Measurements from ENCODE around the gene XYLT1.
"Not testable (repeated sequence)": the region's sequence is repeated elsewhere in the genome, so short reads cannot be mapped to it uniquely, and the experiment has no call there.

XYLT1 gene

DNA sequence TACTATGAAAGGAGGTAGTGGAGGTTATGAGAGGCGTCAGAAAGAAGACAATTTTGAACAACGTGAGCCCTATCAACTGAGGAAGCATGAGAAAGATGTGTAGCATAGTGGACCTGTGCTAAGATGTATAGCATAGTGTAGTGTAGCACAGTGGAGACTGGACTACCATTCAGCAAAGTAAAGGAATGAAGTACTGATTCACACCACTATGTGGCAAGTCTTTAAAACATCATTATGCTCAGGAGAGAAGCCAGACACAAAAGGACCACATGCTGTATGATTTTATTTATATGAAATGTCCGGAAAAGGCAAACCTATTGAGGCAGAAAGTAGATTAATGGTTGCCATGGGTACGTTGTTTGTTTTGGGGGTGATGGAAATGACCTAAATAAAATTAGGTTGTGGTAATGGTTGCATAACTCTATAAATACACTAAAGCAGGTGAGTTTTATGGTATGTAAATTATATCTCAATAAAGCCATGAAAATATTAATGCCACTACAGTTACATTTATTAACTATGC is 20.4 kb upstream of the XYLT1 start:
- DNase-seq (ENCODE audit: low spot score): no peak
- no peak for FAIRE-seq

DNA sequence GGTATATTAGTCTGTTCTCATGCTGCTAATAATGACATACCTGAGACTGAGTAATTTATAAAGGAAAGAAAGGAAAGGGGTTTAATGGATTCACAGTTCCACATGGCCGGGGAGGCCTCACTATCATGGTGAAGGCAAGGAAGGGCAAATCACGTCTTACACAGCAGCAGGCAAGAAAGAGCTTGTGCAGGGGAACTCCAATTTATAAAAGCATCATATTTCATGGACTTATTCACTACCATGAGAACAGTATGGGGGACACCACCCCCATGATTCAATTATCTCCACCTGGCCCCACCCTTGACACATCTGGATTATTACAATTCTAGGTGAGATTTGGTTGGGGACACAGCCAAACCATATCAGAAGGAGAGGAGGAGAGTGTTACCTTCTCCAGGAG is 17.7 kb upstream of the XYLT1 start:
- no peak for DNase-seq (ENCODE audit: low spot score)
- FAIRE-seq: no peak

DNA sequence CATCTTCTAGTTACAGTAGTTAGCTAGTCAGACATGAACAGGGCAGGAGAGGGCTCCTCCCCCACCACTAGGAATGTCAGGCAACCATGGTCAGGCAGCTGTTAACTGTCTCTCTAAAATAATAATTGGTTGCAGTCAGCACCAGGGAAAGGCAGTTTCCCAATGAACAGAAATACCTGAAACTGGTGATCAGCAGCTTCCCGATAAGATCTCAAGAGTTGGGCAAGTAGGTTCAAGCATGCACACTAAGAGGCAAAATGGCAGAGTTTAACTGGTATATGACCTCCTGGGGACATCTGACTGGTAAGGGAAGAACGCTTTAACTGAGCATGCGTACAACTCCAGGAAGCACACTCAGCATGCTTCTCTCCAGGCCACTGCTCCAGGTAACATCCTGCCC is 12.6 kb upstream of the XYLT1 start:
- DNase-seq (ENCODE audit: low spot score) (no peak), FAIRE-seq (no peak)

DNA sequence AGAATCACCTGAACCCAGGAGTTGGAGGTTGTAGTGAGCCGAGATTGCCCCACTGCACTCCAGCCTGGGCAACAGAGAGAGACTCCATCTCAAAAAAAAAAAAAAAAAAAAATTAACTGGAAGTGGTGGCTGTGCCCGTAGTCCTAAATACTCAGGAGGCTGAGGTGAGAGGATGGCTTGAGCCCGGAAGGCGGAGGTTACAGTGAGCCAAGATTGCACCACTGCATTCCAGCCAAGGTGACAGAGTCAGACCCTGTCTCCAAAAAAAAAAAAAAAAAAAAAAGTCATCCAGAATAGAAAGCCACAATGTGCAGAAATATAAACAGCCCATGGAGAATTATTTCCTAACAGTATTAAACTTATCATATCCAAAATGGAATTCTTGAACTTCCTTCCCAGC is 11.6 kb upstream of the XYLT1 start:
- FAIRE-seq: not testable (repeated sequence)

DNA sequence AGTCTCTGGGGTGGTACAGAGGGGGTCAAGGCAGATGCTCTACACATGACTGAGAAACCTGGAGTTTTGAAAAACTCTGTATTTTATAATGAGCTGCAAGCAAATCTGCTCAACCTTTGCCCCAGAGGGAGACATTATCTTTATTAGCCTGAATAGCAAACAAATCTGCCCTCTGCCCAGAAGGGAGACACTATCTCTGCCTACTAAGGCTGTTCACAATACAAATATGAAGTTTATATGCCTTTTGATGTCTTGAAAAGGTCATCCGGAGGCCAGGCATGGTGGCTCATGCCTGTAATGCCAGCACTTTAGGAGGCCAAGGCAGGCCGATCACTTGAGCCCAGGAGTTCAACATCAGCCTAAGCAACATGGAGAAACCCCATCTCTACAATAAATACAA is 11.0 kb upstream of the XYLT1 start:
- FAIRE-seq: no peak
- DNase-seq (ENCODE audit: low spot score): no peak

More for the DNA sequence above, 11.6 kb upstream of the XYLT1 start:
- DNase-seq (ENCODE audit: low spot score): not testable (repeated sequence)

DNA sequence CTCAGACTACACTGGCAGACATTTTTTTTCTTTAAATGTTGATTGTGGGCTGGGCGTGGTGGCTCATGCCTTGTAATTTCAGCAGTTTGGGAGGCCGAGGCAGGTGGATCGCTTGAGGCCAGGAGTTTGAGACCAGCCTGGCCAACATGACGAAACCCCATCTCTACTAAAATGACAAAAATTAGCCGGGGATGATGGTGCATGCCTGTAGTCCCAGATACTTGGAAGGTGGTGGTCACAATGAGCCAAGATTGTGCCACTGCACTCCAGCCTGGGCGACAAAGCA is 6.4 kb upstream of the XYLT1 start:
- FAIRE-seq: not testable (repeated sequence)

DNA sequence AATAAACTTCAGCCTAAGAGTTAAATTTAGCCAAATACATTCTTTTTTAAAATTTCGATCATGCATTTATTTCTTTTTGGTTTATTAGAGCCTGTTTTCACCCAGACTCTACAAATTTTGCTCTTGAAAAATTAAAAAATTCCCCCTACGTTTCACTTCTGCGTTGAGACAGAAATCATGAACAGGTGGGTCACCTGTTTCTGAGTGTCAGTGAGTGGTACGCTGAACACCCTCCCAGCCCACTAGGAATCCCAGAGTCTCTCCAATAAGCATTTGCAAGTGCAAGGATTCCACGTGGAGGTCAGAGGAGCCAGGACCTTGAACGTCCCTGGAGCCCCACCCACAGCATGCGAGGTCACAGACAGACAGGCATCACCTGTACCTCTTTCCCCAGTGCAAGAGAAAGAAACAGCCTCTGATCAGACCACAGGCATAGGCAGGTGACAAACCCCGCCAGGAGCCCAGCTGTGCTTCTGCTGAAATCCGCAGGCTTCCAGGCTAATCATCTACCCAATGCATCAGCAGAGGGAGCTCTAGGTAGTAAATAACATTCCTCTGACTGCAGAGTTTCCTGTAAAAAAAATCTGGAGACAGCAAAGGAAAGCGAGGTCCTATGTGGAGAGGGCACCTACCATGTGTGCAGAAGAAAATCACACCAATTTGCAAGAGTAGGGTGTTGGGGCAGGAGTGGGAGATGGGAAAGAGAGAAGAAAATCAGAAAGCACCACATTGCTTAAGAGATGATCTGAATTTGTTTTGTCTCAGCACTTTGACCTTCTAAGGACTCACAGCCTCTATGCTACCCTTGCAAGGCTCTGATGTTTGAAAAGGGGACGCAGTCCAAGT is 5.9 kb upstream of the XYLT1 start:
- FAIRE-seq (no peak), DNase-seq (ENCODE audit: low spot score) (peak; percentile 67)

More for the DNA sequence above, 6.4 kb upstream of the XYLT1 start:
- DNase-seq (ENCODE audit: low spot score): not testable (repeated sequence)

DNA sequence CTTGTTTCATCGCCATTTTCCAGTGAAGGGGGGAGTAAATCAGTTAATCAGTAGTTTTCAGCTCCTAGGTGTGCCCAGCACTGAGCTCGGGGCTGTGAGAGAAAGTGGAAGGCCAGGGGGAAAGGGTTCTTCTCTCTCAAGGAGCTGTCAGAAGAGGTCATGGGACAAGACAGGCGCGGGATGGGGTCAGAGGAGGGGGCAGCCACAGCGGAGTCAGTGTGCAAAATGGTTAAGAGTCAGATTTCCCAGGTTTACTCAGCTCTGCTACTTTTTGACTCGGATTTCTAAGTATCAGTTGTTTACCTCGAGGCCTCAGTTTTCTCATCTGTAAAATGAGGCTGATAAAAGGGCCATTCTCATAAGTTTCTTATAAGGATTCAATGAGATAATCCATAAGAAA is 4.3 kb upstream of the XYLT1 start:
- no peak for DNase-seq (ENCODE audit: low spot score)
- no peak for FAIRE-seq

DNA sequence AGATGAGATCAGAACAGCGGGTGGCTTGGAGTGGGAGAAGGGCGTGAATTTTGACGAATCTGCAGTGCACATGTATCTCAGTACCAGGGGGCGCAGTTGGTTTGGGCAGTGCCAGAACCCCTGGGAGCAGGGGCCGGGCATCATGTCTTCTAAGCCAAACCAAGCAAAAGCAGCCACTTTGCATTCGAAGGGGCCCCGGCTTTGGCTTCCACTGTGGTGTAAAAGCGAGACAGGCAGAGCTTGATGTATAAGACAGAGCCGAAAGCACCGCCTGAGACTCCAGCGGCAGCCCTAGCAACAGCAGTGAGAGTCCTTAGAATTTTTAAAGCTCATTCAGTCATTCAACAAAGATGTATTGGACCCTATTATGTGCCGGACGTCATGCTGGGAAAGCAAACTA is 3.8 kb upstream of the XYLT1 start:
- no peak for FAIRE-seq
- DNase-seq (ENCODE audit: low spot score): no peak

DNA sequence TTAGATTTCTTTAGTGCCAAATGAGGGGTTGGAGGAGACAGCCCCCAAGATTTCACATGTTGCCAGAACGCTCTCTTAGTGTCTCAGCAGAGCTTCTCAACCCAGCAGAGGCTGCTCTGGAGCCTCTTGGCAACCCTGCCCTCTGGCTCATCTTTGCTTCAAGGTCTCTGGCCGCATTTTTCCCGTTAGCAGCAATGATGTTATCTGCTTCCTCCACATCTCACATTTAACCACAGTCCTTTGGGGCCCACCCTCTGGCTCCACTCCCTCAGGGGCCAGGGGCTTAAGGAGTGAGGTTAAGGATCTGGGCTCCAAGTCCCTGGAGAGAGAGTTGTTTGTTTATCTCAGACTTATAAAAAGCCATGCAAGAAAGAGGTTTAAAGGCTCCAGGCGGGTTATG is 3.3 kb upstream of the XYLT1 start:
- FAIRE-seq (no peak), DNase-seq (ENCODE audit: low spot score) (no peak)

DNA sequence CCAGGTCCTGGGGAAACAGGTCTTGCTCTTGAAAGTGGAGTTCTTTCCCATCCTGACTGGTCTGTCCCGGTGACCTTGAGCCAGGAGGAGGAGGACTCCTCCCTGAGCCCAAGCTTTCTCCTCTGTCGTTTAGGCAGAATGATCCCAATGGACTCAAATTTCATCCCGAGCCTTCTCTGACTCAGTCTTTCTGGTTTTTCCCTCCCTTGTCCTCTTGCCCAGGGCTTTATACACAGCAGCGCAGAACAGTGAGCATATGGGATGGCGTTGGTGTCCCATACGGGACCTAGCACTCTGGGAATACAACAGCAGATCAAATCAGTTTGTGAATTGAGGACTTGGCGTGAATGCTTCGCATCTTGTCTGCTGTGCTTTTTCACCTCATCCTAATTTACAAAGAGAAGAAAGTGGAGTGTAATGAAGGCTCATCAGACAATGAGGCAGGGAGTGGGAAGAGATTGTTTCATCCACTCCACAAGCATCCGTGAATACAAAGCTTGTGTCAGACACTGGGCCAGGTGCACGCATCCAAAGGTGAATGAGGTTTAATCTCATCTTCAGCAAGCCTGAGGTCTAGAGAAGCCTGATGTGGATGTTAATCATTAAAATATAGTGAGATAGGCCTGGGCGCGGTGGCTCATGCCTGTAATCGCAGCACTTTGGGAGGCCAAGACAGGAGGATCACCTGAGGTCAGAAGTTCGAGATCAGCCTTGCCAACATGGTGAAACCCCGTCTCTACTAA is 1.1 kb upstream of the XYLT1 start:
- no peak for DNase-seq (ENCODE audit: low spot score)
- FAIRE-seq: no peak

DNA sequence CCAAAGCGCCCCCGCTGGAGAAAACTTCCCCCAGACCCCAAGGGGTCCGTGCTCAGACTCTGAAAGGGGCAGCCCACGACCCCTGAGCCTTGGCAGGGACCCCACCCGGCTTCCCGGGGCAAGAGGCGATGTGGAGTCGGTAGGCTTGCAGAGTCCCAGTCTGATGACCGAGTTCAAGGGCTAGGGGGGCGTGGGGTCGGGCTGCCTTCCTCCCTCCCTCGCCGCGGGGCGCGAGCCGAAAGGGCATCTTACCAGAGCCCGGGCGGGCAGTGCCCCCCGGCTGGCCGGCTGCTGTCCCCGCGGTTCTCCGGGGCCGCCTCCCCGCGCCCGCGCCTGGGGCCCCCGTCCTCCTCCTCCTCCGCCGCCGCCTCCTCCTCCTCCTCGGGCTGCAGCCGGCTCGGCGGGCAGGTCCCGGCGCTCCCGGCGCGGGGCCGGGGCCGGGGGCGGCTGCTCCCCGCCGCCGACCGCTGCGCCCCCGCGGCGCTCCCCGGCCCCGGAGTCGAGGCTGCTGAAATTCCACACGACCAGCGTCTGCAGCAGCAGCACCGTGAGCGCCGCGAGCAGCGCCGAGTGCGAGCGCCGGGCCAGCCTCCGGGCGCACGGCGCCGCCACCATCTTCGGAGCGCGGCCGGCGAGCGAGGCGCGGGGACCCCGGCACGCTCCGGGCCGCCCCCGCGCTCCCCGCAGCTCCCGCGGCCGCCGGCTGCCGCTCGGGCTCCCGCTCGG is 415 bp downstream of the XYLT1 start:
- FAIRE-seq: no peak
- DNase-seq (ENCODE audit: low spot score): peak; percentile 17

DNA sequence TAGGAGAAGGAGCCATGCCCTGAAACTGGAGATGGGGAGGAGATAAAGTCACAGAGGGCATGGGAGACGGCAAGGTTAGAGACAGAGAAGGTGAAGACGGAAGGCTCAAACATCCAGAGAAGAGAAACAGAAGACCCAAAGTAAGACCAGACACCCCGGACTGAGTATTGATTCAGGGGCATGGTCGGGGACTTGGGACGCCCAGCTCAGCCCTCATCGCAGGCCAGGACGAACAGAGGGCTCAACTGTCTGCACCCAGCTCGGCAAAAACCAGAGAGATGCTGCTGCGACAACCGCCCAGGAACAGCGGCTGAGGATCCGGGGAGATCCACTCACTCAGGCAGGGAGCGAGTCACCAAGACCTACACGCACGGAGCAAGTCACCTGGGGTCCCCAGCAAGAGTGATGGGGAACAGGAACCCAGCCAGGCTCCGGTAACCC is 999 bp downstream of the XYLT1 start:
- DNase-seq (ENCODE audit: low spot score): peak; percentile 12
- FAIRE-seq: no peak

DNA sequence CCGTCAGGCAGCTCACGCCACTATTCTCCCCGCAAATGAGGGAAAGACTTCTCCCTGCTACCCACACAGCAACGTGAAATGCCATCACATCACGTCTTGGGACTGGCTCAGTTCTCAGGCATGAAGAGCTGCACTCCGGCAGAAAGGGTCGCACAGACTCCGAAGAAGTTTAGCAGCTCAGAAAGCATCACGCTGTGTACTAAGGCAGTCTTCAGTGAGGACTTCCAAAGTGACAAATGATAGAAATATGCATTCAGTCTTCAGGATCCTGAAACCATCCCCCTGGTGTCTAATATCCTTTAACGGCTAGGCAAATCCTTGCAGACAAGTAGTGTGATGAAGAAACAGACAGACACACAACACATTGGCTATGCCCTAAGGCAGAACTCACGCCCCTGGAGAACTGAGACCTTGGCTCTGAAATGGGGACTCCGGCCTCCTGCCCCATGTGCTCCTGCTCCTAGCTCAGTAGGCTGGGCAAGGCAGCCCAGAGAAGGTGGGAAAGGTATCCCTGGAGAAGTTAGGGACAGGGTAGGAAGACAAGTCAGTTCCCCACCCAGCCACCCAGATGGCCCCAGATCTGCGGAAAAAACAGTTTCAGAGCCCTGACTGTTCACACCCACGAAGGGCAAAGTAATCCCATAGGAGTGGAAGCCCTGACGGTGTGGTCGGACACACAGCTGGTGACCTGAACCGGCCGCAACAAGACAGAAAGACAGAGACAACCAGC is 1.6 kb downstream of the XYLT1 start:
- FAIRE-seq (no peak), DNase-seq (ENCODE audit: low spot score) (peak; percentile 34)

DNA sequence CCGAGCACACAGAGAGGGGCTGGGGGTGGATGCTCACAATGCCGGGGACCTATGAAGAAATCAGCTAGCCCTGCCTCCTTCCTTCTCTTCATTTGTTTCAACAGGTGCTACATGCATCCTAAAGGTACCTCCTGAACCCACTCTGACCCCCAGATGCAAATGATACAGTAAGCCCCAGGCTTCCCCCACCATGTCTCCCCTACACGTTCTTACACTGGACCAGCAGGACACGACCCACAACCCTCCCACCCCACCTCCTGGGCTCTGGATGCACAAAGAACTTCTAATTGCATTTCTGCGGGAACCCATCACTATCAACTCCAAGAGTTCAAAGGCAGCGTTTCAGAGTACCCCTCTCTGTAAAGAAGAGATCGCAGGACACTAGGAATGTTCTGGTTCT is 2.1 kb downstream of the XYLT1 start:
- FAIRE-seq: no peak
- no peak for DNase-seq (ENCODE audit: low spot score)

DNA sequence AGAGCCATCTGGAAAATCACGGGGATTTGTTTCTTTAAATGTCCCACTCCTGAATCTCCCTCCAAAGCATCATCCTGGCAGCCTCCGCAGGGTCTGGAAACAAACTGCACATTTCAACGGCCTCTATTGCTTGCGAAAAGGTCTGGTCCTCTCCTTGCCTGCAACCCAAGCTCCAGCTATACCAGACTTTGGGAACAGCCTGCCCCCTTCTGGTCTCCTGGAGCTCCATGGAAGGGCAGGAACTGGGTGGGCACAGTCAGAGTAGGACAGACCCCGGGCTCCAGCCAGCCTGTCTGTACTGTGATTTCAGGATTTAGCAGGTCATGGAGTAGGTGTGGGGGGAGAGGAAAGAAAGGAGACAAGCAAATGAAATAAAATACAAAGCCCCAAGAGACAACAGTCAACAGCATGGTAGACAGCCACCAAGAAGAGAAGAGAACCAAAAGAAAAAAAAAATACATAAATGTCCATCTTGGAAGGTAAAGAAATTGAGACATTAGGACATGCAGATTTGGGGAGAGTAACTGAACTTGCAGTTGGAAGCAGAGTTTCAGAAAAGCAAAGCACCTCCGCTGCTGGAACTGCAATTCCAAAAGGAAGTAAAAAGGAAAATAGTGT is 2.7 kb downstream of the XYLT1 start:
- peak; percentile 34 for DNase-seq (ENCODE audit: low spot score)
- FAIRE-seq: no peak

DNA sequence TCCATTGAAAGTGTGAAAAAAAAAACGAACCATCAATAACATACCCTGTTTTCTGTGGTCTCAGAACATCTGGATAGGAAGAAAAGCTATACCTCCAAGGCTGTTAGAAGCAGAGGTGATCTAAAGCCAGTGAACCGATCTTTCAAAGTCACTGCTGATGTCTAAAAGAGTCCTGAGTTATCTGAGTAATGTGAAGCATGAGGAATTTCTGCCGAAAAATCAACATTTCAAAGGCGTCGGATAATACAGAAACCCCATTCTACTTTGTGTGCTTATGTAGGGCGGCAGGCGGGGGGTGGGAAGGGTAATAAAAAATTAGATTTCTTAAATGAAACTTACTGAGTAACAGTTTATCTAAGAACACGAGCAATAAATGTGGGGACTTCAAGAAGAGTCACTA is 3.9 kb downstream of the XYLT1 start:
- FAIRE-seq (no peak), DNase-seq (ENCODE audit: low spot score) (no peak)

DNA sequence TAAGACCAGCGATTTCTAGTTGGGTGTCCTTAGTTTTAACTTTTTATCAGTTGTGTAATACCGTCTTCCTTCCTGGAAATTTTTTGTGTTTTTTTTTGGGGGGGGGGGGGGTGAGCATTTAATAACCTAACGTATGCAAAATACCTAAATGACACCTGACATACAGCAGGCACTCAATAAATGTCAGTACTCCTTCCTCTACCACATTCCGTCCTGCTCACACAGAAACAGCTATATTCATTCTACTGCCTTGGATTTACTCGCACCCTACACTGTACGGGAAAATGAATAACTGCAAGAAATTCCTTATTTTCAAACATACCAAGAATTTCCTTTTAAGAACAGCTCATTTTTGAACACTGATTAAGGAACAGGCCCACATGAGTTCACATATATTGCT is 5.3 kb downstream of the XYLT1 start:
- DNase-seq (ENCODE audit: low spot score) (no peak), FAIRE-seq (no peak)

DNA sequence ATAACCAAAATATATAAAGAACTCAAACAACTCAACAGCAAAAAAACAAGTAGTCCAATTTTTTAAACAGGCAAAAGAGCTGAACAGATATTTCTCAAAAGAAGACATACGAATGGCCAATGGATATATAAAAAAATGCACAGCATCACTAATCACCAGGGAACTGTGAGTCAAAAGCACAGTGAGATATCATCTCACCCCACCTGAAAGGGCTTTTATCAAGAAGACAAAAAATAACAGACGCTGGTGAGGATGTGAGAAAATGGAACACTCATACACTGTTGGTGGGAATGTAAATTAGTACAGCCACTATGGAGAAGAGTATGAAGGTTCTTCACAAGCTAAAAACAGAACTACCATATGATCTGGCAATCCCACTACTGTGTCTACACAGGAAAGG is 7.4 kb downstream of the XYLT1 start:
- FAIRE-seq (no peak), DNase-seq (ENCODE audit: low spot score) (no peak)

DNA sequence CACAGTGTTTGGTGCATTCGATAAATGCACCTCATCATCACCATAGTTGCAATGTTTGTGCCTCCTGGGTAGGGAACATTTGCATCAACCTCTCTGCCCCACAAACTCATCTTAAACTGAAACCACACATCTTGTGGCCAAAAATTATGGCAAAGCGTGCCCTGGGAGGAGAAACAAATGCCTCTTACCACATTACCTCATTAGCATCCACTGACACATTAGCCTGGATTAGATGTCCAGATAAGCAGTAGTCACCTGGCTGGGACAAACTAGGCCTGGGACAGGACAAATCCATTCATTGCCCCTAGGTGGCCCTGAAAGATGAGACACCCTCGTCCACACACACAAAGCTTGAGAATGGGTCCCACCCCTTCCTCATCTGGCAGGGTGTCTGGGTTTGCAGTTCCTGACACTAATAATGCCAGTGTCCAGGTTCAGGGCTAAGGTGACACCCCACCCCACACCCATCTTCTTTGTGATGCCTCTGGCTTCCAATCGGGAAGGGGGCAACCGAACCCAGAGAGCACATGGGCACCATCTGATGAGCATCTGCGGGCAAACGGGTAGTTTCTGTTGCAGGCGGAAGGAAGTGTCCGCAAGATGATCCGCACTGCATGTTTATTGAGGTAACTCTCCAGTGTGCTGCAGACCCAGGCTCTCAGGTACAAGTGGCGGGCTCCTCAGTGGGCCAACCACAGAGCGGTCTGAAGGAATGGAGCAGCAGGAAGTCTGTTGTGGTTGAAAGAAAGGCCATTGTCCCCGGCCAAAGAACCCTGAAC is 8.6 kb downstream of the XYLT1 start:
- FAIRE-seq (no peak), DNase-seq (ENCODE audit: low spot score) (no peak)

Data from urothelium cell line (cell line).